G401.6 (cell line): ENCODE data around the gene GRIK2.

Experiments used
- FAIRE-seq: peaks from 2 replicates; lab custom pipeline; 2012; peaks lifted over from hg19 to GRCh38; lab: Jason Lieb, UNC

The GRIK2 gene

GRCh38 chr6:101454106-101454676 is 60.7 kb downstream of the GRIK2 start:
- FAIRE-seq = no peak

DNA sequence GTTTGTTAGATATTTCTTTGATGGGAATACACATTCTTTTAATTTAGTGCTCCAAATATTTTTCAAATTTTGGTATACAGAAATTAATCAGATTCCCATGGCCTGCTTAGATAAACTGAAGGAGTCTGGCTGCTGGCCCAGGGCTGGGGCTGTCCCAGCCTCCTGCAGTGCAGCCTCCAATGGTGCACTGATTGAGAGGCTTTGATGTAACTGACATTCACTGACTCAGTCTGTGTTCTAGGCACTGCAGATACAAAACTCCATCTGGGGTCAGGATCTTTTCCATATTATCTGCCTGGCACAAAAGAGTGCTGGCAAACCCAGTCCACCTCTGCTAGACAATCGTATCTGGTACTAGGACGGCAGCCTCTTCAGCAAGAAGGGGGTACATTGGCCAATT is 64.8 kb downstream of the GRIK2 start:
- no peak for FAIRE-seq

- no peak for FAIRE-seq
Observed at GRCh38 chr6:101458826-101459225, 65.3 kb downstream of the GRIK2 start.

DNA sequence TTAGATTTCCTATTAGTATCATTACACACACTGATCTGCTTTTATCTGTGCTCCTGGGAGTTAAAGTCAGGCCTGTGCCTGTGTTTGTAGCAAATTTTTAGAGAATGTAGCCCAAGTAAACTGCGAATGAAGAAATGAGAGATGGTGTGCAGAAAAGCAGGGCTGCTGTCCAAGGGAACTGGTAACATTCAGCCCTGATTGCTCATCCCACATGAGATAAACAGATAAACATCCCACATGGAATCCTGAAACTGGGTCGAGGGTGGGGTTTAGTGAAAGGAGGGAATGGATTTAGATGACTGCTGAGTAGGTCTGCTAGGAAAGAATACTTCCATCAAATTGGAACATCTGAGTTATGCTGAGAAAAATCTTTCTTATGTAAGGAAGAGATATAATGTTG is 69.1 kb downstream of the GRIK2 start:
- no peak for FAIRE-seq

- no peak for FAIRE-seq
Observed at GRCh38 chr6:101465863-101466262, 72.4 kb downstream of the GRIK2 start.

GRCh38 chr6:101477436-101477835 is 83.9 kb downstream of the GRIK2 start:
- no peak for FAIRE-seq

DNA sequence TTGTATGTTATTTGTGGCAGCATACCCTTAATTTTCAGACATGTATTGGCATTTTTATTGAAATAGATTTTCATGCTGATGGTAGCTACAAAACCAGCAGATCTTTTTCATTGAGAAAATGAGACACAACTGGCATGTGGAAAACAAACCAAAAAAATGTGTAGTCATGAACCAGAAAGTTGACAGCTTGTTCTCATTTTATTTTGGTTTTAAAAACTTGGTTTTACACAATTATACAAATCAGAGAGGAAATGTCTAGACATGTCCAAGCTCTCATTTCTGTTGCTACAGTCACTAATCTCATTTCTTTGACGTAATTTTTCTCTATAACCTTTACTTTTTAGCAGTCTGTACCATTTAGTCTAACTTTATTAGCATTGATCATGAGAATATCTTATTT is 85.4 kb downstream of the GRIK2 start:
- no peak for FAIRE-seq

DNA sequence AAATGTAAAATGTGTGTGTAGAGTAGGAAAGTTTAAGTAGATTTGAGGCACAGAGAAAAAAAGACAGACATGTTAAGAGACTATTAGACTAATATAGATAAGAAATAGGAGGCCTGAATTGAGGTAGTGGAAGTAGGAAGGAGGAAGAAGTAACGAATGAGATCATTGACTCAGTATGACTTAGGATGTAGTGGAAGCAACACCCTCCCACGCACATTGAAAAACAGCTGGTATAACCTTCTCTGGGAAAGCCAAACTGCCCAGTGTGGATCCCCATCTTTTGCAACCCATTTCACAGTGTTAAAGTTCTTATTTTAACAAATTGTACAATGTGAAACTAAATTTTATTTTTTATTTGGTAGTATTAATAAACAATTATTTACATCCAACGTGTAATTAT is 89.1 kb downstream of the GRIK2 start:
- FAIRE-seq = no peak

- no peak for FAIRE-seq
Observed at GRCh38 chr6:101484781-101485180, 91.3 kb downstream of the GRIK2 start.

- no peak for FAIRE-seq
Observed at GRCh38 chr6:101486124-101486523, 92.6 kb downstream of the GRIK2 start.

DNA sequence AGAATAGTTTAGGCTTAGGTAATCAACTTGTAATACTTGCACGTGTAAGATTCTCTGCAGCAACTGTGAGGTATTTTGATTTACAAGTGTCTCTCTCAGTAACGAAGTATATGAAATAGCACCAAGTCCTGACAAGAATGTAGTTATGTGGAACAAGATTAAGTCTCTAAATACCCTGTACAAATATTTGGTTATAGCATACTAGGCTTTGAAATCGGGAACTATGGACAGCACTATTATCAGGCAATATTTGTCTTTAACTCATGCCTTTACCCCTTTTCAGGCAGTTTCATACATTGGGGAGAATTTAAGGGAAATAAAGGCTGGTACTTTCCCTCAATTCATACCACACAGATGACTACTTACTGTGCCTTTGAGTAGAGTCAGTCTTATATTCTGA is 93.2 kb downstream of the GRIK2 start:
- FAIRE-seq = no peak

- no peak for FAIRE-seq
Observed at GRCh38 chr6:101489456-101489855, 95.9 kb downstream of the GRIK2 start.

- no peak for FAIRE-seq
Observed at GRCh38 chr6:101490857-101491256, 97.3 kb downstream of the GRIK2 start.

- FAIRE-seq = no peak
Observed at GRCh38 chr6:101502818-101503217, 109.3 kb downstream of the GRIK2 start.

GRCh38 chr6:101509536-101509935 is 116.0 kb downstream of the GRIK2 start:
- no peak for FAIRE-seq

DNA sequence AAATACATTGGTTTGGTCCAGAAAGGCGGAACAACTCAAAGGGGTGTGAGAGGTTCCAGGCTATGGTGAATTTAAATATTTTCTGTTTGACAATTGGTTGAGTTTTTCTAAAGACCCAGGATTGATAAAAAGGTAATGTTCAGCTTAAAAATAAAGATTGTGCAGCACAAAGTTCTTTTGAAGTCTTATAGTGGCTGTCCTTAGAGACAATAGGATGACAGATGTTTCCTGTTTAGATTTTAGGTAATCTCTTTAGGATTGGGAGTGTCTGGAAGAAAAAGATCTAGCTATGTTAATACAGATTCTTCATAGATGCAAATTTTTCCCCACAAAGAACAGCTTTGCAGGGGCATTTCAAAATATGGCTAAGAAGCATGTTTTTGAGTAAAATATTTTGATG is 119.7 kb downstream of the GRIK2 start:
- FAIRE-seq = no peak

- FAIRE-seq = no peak
Observed at GRCh38 chr6:101516578-101516977, 123.1 kb downstream of the GRIK2 start.

DNA sequence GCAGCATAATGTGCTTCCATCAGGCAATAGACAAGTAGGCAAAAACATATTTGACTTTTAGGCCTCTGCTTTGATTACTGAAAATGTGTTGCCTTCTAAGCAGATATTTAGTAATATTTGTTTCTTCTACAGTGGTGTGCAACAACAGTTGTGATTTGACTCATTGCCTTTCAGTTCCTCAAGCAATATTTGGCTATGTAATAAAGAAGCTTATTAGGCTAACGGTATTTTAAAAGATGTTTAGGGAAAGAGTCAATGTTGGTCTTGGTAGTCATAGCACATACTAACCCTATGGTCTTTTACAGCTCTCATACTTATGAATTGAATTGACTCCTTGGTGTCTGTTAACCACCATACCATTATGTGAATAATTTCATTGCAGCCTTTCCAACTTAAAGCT is 124.1 kb downstream of the GRIK2 start:
- FAIRE-seq = no peak

DNA sequence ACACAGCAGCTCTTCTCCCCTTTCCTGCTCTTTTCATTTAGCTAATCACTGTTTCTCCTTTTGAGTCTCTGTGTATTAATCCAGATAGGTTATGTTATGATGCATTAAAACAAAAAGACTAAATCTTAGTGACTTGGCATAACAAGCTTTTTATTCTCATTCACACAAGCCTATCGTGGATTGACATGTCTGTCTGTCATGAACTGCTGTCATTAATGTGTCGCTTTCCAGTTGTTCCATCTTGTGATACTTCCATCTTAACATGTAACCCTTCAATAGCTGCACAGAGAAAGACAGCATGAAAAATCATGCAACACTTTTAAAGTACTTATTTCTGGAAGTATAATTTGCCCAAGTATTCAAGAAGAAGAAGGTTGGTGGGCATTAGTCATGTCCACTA is 128.7 kb downstream of the GRIK2 start:
- no peak for FAIRE-seq

DNA sequence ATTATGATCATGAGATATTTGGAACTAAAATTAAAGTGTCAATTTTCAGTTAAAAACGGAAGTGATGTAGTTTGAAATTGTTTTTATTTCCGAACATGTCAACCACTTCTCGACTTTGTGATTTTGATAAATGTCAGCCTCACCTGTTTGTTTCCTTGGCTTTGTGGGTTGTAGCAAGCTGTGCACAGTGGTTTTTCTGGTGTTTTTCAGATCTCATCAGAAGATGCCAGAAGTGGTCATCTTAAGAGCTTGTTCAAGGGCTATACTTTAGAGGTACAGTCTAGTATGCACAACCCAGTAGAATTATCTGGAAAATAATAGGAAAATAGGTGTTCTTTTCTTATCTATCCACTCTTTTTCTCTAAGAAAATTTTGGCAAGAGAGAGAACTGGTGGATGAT is 134.0 kb downstream of the GRIK2 start:
- FAIRE-seq = no peak

DNA sequence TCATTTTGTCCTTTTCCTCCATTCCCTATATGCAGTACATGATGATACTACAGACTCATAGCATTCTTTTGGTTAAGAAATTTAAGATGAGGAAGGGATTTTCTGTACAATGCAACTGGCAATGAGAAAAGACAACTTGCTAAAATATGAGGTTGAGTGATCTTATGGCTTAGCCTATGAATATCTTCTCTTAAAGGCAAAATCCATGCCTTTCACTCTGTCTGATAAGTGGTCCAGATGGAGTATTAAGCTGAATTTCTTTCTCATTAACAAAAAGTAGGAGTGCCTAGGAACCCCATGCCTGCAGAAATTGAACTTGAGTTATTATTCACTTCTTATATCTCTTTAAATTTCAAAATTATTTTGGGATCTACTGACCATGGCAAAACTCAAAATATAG is 135.3 kb downstream of the GRIK2 start:
- FAIRE-seq = no peak

- FAIRE-seq = no peak
Observed at GRCh38 chr6:101531538-101531937, 138.0 kb downstream of the GRIK2 start.

GRCh38 chr6:101534386-101534785 is 140.9 kb downstream of the GRIK2 start:
- no peak for FAIRE-seq

DNA sequence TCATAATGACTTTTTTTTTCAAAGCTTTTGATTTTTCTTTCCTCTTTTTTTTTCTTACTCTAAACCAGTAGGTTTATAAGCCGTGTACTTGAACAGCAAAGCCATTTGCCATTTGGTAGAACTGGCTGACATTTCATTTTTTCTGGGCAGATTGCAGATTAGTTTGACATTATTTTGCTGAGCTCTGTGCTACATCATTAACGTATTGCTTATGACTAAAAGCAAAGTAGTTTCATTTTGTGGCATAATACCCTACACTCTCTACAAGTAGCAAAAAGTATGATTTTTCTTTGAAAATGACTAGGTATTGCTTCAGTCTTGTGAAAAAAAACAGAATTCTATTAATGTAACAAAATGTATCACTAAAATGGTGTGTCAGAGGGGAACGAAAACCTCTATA is 141.3 kb downstream of the GRIK2 start:
- no peak for FAIRE-seq

DNA sequence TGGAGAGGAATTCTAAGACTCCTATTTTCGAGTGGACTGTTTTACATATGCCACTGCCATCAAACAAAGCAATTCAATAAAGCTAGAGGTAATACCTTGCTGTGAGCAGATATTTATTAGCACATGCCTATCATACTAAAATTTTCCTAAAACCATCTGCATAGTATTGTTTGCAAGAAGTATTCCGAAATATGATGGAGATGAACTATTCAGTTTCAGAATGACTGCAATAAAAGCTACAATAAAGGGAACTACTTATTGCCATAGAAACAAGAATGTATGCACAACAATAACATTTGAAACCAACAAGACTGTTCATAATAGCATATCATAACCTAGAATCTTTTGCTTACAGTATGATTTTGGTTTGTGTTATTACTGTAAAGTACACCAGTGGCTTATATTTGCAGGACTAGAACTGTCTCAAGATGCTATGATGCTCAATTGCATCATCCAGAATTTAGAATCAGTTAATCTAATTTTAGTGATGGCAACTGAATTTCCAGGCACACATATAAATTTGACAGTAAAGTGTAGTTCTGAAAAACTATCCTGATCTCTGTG is 144.3 kb downstream of the GRIK2 start:
- no peak for FAIRE-seq
